ENCODE results near the gene ACACB.

DNA sequence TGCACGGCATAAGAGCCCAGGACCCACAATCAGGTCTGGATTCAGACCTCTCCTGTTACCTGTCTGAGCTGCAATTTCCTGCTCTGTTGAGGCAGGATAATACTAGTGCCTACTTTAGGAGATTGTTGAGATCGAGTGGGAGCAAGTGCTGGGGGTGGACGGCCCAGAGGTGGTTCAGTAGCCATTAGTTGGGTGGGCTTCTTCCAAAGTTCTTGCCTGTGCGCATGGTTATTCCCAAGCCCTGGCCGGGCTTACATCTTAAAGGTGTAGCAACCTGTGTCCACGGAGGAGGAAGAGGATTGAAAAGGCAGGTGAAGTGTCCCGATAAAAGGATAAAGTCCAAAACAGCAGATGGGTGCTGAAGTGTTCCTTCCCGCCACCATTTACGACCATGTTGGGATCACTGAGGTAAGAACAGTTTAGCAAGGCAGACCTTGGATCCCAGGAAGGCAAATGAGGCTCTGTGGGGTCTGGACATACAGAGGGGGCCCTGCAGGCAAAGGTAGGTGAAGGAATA, 33.8 kb downstream of the ACACB start:
- TF ChIP-seq, protein P1, sequence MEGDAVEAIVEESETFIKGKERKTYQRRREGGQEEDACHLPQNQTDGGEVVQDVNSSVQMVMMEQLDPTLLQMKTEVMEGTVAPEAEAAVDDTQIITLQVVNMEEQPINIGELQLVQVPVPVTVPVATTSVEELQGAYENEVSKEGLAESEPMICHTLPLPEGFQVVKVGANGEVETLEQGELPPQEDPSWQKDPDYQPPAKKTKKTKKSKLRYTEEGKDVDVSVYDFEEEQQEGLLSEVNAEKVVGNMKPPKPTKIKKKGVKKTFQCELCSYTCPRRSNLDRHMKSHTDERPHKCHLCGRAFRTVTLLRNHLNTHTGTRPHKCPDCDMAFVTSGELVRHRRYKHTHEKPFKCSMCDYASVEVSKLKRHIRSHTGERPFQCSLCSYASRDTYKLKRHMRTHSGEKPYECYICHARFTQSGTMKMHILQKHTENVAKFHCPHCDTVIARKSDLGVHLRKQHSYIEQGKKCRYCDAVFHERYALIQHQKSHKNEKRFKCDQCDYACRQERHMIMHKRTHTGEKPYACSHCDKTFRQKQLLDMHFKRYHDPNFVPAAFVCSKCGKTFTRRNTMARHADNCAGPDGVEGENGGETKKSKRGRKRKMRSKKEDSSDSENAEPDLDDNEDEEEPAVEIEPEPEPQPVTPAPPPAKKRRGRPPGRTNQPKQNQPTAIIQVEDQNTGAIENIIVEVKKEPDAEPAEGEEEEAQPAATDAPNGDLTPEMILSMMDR (IDR thresholded peaks at IDR 0.05; ENCODE audit: low read length) = no peak
- TF ChIP-seq EZH2 (IDR thresholded peaks at IDR 0.05; ENCODE audit: borderline replicate concordance, low read length) = no peak

Data from OCI-LY1 (cell line).